HepG2 (cell line): ENCODE data around the gene CASZ1. TPM values are rescaled to one million over a fixed set of nuclear protein-coding genes. Genes with fewer than 3 reads are reported as not detected.
A peak's percentile ranks its signal among the peaks of the same experiment; 100 is the strongest.

Source experiments
- CREB1 ChIP-seq, 2 experiments: fragments of 450-650 bp in 1 of 2; IDR thresholded peaks; 2 replicates each; pipeline ENCODE4 v1.6.1; 2016 to 2017; ENCODE audit warnings: control low read depth in 1 of 2, mild to moderate bottlenecking in 1 of 2, missing compliant biosample characterization in 1 of 2, missing genetic modification characterization in 1 of 2
- IKZF1 ChIP-seq: fragments of 450-650 bp; IDR thresholded peaks from 2 replicates; pipeline ENCODE4 v1.7.1; 2016
- MAF1 ChIP-seq: sonication (generic); formaldehyde crosslinking; IDR thresholded peaks from 2 replicates; pipeline ENCODE4 v1.5.0; 2020; ENCODE audit warnings: missing genetic modification reagents, borderline replicate concordance
- PLRG1 ChIP-seq: fragments of 450-650 bp; conservative IDR thresholded peaks from 2 replicates; pipeline ENCODE4 v1.6.1; 2016
- THAP11 ChIP-seq: IDR thresholded peaks from 2 replicates; pipeline ENCODE4 v1.6.1; 2016; ENCODE audit warnings: missing biosample characterization, missing genetic modification reagents
- ZFX ChIP-seq: sonication (generic); formaldehyde crosslinking; IDR thresholded peaks from 2 replicates; pipeline ENCODE4 v1.4.0; 2020; ENCODE audit warnings: mild to moderate bottlenecking, low read depth, missing genetic modification reagents, moderate library complexity
- ZFYVE20 ChIP-seq: sonication (generic); formaldehyde crosslinking; IDR thresholded peaks from 2 replicates; pipeline ENCODE4 v1.8.0; 2023; ENCODE audit warnings: low read depth, mild to moderate bottlenecking, moderate library complexity, missing genetic modification reagents, borderline replicate concordance
- ZIK1 ChIP-seq: sonication (generic); formaldehyde crosslinking; IDR thresholded peaks from 2 replicates; pipeline ENCODE4 v1.5.0; 2020; ENCODE audit warnings: mild to moderate bottlenecking, low read depth, missing genetic modification reagents, borderline replicate concordance
- ZMYM4 ChIP-seq: sonication (generic); formaldehyde crosslinking; IDR thresholded peaks from 2 replicates; pipeline ENCODE4 v1.8.1; 2023; ENCODE audit warnings: mild to moderate bottlenecking, missing genetic modification reagents
- ZNF333 ChIP-seq: sonication (generic); formaldehyde crosslinking; IDR thresholded peaks from 2 replicates; pipeline ENCODE4 v1.4.0; 2020; ENCODE audit warnings: mild to moderate bottlenecking, missing genetic modification reagents, borderline replicate concordance
- ZNF496 ChIP-seq: sonication (generic); formaldehyde crosslinking; IDR thresholded peaks from 2 replicates; pipeline ENCODE4 v1.8.1; 2023; ENCODE audit warnings: mild to moderate bottlenecking, moderate library complexity, missing genetic modification reagents; ENCODE audit not compliant: insufficient replicate concordance
- polyA plus RNA-seq, 8 experiments: library from polyadenylated mRNA; depleted of rRNA in 3 of 8; stranded (reverse) in 7 of 8; unstranded in 1 of 8; fragments of >200 nt; fragmentation: Illumina TruSeq in 4 of 8; extraction: Trizol in 4 of 8; gene quantifications; 2 replicates each; pipeline versions ENCODE4 v1.2.1 to v1.2.3, GENCODE V29; 2011 to 2016; ENCODE audit warnings: low read depth in 4 of 8, missing spikeins in 1 of 8, mixed read lengths in 1 of 8; ENCODE audit not compliant: insufficient read depth in 1 of 8
- total RNA-seq, 5 experiments: library from RNA; depleted of rRNA; stranded (reverse); fragments of >200 nt; fragmentation: Illumina TruSeq; extraction: Trizol; gene quantifications; 2 replicates each; pipeline ENCODE4 v1.2.3, GENCODE V29; 2016; ENCODE audit warnings: low read depth in 1 of 5
- TF ChIP-seq, protein P1 (sequence below): sonication (generic); formaldehyde crosslinking; IDR thresholded peaks from 2 replicates; pipeline ENCODE4 v1.5.0; 2020; ENCODE audit warnings: mild to moderate bottlenecking, missing genetic modification reagents
- TF ChIP-seq, protein P2 (sequence below): sonication (generic); formaldehyde crosslinking; IDR thresholded peaks from 2 replicates; pipeline ENCODE4 v1.4.0; 2020; ENCODE audit warnings: missing genetic modification reagents, borderline replicate concordance
- TF ChIP-seq, protein P3 (sequence below): sonication (generic); formaldehyde crosslinking; IDR thresholded peaks from 2 replicates; pipeline ENCODE4 v1.8.0; 2022; ENCODE audit warnings: mild to moderate bottlenecking, missing genetic modification reagents
- TF ChIP-seq, protein P4 (sequence below): sonication (generic); formaldehyde crosslinking; IDR thresholded peaks from 2 replicates; pipeline ENCODE4 v1.4.0; 2020; ENCODE audit warnings: missing genetic modification reagents

Gene CASZ1
- total and polyA plus RNA-seq, 2 of the 13 experiments (the other 11 are each of a cell fraction or from before 2014, with no cell fraction given) = 1.9 to 3.7 TPM

DNA sequence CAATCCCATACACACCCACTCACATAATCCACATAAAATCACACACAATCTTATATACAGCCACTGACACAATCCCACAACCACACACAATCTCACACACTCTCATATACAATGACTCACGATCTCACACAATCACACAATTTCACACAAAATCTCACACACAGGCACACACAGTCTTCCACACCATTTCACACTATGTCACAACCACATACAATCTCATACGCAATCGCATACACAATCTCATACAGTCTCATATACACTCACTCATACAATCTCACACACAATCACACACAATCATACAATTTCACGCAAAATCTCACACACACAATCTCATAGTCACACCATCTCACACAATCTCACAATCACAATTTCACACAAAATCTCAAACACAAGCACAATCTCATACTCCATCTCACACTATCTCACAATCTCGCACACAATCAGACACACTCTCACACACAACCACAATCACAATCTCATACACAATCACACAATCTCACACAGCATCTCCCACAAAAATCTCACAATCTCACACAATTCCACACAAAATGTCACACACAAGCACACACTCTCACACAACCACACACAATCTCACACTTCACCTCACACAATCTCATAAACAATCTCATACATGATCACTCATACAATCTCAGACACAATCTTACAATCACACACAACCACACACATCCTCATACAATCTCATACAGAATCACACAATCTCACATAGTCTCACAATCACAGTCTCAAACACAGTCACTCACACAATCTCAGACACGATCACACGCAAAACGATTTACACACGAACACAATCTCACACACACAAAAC, 18.5 kb downstream of the CASZ1 start (continued):
- no peak for TF ChIP-seq MAF1 (CRISPR knock-in tag)
- no peak for TF ChIP-seq ZFYVE20 (CRISPR knock-in tag)
- no peak for TF ChIP-seq ZNF496 (CRISPR knock-in tag)
- TF ChIP-seq ZNF333 (CRISPR knock-in tag) = no peak
- TF ChIP-seq PLRG1 = no peak
- TF ChIP-seq ZFX (CRISPR knock-in tag) = no peak
- TF ChIP-seq, protein P1, sequence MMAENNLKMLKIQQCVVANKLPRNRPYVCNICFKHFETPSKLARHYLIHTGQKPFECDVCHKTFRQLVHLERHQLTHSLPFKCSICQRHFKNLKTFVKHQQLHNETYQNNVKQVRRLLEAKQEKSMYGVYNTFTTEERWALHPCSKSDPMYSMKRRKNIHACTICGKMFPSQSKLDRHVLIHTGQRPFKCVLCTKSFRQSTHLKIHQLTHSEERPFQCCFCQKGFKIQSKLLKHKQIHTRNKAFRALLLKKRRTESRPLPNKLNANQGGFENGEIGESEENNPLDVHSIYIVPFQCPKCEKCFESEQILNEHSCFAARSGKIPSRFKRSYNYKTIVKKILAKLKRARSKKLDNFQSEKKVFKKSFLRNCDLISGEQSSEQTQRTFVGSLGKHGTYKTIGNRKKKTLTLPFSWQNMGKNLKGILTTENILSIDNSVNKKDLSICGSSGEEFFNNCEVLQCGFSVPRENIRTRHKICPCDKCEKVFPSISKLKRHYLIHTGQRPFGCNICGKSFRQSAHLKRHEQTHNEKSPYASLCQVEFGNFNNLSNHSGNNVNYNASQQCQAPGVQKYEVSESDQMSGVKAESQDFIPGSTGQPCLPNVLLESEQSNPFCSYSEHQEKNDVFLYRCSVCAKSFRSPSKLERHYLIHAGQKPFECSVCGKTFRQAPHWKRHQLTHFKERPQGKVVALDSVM (CRISPR knock-in tag) = no peak
- no peak for TF ChIP-seq THAP11
- no peak for TF ChIP-seq ZMYM4
- peak; percentile 42; the same call in 1 of the 2 replicates for TF ChIP-seq CREB1 (IDR thresholded peaks at IDR 0.05)
- TF ChIP-seq CREB1 (CRISPR knock-in tag; IDR thresholded peaks at IDR 0.05) = no peak
- TF ChIP-seq, protein P2, sequence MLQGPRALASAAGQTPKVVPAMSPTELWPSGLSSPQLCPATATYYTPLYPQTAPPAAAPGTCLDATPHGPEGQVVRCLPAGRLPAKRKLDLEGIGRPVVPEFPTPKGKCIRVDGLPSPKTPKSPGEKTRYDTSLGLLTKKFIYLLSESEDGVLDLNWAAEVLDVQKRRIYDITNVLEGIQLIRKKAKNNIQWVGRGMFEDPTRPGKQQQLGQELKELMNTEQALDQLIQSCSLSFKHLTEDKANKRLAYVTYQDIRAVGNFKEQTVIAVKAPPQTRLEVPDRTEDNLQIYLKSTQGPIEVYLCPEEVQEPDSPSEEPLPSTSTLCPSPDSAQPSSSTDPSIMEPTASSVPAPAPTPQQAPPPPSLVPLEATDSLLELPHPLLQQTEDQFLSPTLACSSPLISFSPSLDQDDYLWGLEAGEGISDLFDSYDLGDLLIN (CRISPR knock-in tag) = no peak
- TF ChIP-seq, protein P3, sequence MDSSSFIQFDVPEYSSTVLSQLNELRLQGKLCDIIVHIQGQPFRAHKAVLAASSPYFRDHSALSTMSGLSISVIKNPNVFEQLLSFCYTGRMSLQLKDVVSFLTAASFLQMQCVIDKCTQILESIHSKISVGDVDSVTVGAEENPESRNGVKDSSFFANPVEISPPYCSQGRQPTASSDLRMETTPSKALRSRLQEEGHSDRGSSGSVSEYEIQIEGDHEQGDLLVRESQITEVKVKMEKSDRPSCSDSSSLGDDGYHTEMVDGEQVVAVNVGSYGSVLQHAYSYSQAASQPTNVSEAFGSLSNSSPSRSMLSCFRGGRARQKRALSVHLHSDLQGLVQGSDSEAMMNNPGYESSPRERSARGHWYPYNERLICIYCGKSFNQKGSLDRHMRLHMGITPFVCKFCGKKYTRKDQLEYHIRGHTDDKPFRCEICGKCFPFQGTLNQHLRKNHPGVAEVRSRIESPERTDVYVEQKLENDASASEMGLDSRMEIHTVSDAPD (CRISPR knock-in tag) = no peak
- TF ChIP-seq IKZF1 = 0 out of 2 replicates have a peak, but pooled peaks have one; percentile 30
- TF ChIP-seq, protein P4, sequence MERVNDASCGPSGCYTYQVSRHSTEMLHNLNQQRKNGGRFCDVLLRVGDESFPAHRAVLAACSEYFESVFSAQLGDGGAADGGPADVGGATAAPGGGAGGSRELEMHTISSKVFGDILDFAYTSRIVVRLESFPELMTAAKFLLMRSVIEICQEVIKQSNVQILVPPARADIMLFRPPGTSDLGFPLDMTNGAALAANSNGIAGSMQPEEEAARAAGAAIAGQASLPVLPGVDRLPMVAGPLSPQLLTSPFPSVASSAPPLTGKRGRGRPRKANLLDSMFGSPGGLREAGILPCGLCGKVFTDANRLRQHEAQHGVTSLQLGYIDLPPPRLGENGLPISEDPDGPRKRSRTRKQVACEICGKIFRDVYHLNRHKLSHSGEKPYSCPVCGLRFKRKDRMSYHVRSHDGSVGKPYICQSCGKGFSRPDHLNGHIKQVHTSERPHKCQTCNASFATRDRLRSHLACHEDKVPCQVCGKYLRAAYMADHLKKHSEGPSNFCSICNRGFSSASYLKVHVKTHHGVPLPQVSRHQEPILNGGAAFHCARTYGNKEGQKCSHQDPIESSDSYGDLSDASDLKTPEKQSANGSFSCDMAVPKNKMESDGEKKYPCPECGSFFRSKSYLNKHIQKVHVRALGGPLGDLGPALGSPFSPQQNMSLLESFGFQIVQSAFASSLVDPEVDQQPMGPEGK (CRISPR knock-in tag) = no peak
- TF ChIP-seq ZIK1 (CRISPR knock-in tag) = no peak
